Activated T-cell treated with anti-CD3 and anti-CD28 coated beads, Interleukin-2, amount 50 U/mL, for 72 hours (primary cell): ENCODE results near the gene CYB5R3. TPM values are rescaled to one million over a fixed set of nuclear protein-coding genes. Genes with fewer than 3 reads are reported as not detected.
"Not testable (repeated sequence)": the region's sequence is repeated elsewhere in the genome, so short reads cannot be mapped to it uniquely, and the experiment has no call there.

ENCODE experiments used
- ATAC-seq, 2 donors: fragments of 150-1000 bp; cut with Tn5 transposase; replicated peaks in 1 of 2; 2 replicates each; pipeline ENCODE4 v1.10.0; 2021; ENCODE audit warnings: moderate library complexity in 2 of 2, mild to moderate bottlenecking in 1 of 2
- DNase-seq, 2 donors: peaks; one replicate each; pipeline ENCODE4 v3.0.0; 2021 to 2022; ENCODE audit warnings: mixed read lengths in 1 of 2
- H3K27ac Mint-ChIP-seq: one replicate; pipeline ENCODE4 v1.8.0; 2022; ENCODE audit warnings: mild to moderate bottlenecking, moderate library complexity, mixed read lengths
- H3K27me3 Mint-ChIP-seq: one replicate; pipeline ENCODE4 v1.8.0; 2022; ENCODE audit warnings: low read depth, mixed read lengths
- H3K36me3 Mint-ChIP-seq, 2 donors: one replicate each; pipeline ENCODE4 v1.8.0; 2022; ENCODE audit warnings: mixed read lengths in 2 of 2, mild to moderate bottlenecking in 1 of 2; ENCODE audit not compliant: insufficient read depth in 2 of 2
- H3K4me1 Mint-ChIP-seq: one replicate; pipeline ENCODE4 v1.8.0; 2022; ENCODE audit warnings: low read depth, mixed read lengths
- H3K4me3 Mint-ChIP-seq, 2 donors: one replicate each; pipeline ENCODE4 v1.8.0; 2022; ENCODE audit warnings: mild to moderate bottlenecking in 2 of 2, mixed read lengths in 2 of 2, moderate library complexity in 2 of 2
- H3K9me3 Mint-ChIP-seq, 2 donors: one replicate each; pipeline ENCODE4 v1.8.0; 2022; ENCODE audit warnings: mixed read lengths in 2 of 2
- total RNA-seq, 2 donors: library from RNA; stranded (reverse); gene quantifications; one replicate each; pipeline ENCODE4 v1.2.3, GENCODE V29; 2022

The CYB5R3 gene
- total RNA-seq, 2 donors from 2014 or later, result 60.7 to 67.1 TPM

DNA sequence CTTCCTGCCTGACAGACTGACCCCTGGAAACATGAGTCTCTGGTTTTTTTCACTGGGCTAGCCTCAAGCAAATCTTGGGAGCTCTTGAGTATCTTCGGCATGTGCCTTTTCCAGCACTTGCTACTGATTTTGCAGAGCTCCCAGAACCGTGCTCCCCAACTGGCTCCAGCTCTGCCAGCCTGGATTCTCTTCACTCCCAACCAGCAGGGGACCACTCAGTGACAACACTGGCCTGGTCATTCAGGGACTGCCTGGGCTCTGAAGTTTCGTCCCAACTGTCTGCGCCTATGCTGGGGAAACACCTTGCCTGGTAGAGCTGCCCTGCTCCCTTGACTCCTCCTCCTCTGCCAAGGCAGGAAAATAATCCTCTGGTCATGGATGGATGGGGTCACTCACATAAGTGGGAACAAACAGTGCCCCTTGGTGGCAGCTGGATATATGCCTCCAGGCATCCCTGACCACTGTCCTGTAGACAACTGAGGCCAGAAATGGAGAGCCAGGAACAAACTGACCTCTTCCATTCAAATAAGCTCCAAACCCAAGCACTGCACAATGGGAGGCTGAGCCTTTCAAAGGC is 64.7 kb downstream of the CYB5R3 start:
- Mint-ChIP-seq H3K4me3 (no peak overlapping the region), H3K36me3 (peaks cover 7 to 22% of the 10 kb centered on the region in 2 donors), H3K4me1 (peaks cover 19% of the 10 kb centered on the region), H3K9me3 (no peaks in the 10 kb centered on the region), H3K27ac (no peak overlapping the region), H3K27me3 (no peaks in the 10 kb centered on the region)
- DNase-seq, result no peak
- ATAC-seq, result no peak

DNA sequence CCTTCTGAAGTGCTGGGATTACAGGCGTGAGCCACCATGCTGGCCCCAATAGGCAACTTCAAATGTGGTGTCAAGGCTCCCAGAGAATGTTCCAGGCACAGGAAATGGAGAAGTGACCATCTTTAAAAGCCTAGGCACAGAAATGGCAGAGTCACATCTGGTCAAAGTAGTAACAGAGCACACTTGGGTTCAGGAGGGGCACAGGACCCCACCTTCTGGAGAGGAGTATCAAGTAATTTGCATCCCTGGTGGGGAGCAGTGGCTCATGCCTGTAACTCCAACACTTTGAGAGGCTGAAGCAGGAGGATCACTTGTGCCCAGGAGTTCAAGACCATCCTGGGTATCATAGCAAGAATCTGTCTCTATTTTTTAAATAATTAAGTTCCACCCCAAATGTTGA is 66.2 kb downstream of the CYB5R3 start:
- peak overlapping the region in 1 of 2 donors; percentile 98 for H3K4me3 Mint-ChIP-seq
- no peaks in the 10 kb centered on the region for H3K27me3 Mint-ChIP-seq
- DNase-seq (no peak), ATAC-seq (no peak)
- no peak overlapping the region for H3K27ac Mint-ChIP-seq
- peaks cover 19% of the 10 kb centered on the region for H3K4me1 Mint-ChIP-seq
- peaks cover 7 to 24% of the 10 kb centered on the region in 2 donors for H3K36me3 Mint-ChIP-seq
- no peaks in the 10 kb centered on the region for H3K9me3 Mint-ChIP-seq

DNA sequence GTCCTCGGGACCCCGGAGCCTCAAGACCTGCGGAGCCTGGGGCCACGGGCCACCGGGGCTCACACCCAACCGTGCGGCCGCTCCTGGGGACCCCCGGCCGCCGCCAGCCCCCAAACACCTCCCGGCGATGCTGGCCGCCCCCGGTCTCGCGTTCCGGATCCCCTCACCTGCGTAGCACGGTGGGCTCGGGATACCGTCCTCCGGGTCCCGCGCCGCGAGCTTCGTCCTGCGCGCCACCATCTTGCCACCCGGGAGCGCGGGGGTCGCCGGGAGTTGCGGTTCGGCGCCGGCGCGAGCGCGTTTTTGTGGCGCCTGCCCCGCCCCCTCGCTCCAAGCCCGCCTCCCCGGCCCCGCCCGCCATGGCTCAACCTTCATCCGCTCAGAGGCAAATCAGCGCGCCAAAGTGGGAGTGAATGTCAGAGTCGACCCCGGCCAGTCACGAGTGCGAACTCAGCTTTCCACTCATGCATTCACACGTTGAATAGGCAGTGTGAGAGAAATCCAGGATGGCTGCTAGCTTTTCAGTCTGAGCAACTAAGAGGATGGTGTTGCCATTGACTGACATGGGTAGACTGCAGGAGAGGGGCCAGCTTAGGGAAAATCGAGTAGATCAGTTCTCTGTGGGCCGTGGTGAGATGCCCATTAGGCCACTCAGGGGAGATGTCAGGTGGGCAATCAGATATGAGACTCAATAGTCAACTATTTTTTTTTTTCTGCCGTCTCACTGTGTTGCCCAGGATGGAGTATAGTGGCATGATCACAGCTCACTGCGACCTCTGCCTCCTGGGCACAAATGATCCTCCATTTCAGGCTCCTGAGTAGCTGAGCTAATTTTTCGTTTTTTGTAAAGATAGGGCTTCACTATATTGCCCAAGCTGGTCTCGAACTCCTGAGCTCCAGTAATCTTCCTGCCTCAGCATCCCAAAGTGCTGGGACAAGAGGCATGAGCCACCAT is 67.2 kb downstream of the CYB5R3 start:
- Mint-ChIP-seq H3K27ac (no peak overlapping the region), H3K4me3 (peak overlapping the region; percentile 85 to 98), H3K36me3 (peaks cover 5 to 23% of the 10 kb centered on the region in 2 donors), H3K9me3 (no peaks in the 10 kb centered on the region), H3K27me3 (no peaks in the 10 kb centered on the region), H3K4me1 (peaks cover 19% of the 10 kb centered on the region)
- ATAC-seq (peak; percentile 90), DNase-seq (peak; percentile 86 to 89)

DNA sequence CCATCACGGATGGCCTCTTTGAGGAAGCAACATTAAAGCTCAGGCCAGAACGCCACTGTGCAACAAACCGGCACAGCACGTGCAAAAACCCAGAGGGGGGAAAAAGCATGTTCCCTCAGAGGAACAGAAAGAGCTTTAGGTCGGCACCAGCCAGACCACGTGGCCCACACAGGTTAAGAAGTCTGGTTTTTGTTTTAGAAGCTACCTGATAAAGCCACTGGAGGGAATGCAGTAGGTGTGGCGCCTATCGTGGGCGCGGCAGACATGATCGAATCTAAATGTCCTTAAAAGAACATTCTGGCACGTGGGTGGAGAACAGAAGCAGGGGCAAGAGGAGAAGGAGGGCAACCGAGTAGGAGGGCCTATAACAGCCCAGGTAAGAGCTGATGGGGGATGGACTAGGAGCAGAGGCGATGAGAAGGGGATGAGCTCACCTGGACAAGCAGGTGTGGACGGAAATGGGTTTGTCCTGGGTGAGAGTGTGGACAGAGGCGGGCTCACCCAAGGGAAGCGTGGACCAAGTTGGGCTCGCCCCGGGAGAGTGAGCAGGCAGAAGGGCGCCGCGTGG is 67.9 kb downstream of the CYB5R3 start:
- H3K36me3 Mint-ChIP-seq, result peaks cover 5 to 21% of the 10 kb centered on the region in 2 donors
- H3K9me3 Mint-ChIP-seq, H3K27me3 Mint-ChIP-seq, DNase-seq: not testable (repeated sequence)
- H3K27ac Mint-ChIP-seq, result peak overlapping the region; percentile 80
- peak overlapping the region; percentile 85 to 98 for H3K4me3 Mint-ChIP-seq
- peaks cover 19% of the 10 kb centered on the region for H3K4me1 Mint-ChIP-seq
- peak; percentile 26 to 27 for ATAC-seq

DNA sequence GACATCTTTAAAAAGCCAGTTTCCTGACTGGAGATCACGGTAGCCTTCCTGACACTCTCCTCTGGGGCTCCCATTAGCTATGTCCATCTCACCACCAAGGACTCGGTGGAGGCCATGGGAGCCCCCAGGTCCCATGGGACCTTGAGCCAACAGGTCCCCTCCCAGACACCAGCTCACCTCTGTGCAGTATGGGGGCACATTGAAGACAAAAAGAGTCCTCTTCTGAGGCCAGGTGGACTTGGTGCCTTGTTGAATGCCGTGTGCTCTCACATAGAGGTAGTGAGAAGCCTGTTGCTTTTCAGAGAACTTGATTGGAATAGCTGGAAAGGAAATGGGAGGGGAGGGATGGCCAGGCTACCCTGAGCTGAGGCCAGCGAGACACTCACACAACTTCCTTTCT is 69.2 kb downstream of the CYB5R3 start:
- not testable (repeated sequence) for ATAC-seq, H3K9me3 Mint-ChIP-seq, DNase-seq, H3K27me3 Mint-ChIP-seq, H3K27ac Mint-ChIP-seq
- Mint-ChIP-seq H3K4me1 (peaks cover 19% of the 10 kb centered on the region), H3K4me3 (peak overlapping the region; percentile 19 to 50), H3K36me3 (peaks cover 5 to 17% of the 10 kb centered on the region in 2 donors)

DNA sequence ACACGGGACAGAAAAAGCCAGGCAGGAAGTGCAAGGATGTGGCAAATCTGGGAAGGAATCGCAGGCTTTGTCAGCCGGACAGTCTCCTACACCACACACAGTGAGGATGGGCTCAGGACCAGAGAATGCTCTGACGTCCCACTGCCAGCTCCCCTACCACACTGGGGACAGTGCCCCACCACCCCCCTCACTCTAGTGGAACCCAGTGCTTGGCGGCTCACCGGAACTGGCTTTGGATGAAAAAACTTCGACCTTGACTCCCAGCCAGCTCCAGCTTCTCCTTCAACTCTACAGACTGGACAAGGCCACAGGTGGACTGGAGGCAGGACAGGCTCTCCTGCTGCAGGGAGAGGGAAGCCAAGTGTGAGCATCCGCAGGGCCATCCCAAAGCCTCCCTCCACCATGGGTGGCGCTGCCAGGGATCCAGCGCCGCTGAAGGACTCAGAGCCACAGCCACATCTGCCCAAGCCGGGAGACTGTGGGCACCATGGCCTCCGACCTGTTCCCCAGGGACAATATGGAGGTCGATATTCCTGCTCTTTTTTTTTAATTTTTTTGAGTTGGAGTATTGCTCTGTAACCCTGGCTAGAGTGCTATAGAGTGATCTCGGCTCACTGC is 71.5 kb downstream of the CYB5R3 start:
- Mint-ChIP-seq H3K9me3 (no peaks in the 10 kb centered on the region), H3K4me1 (peaks cover 17% of the 10 kb centered on the region), H3K27ac (no peak overlapping the region), H3K36me3 (peaks cover 5 to 9% of the 10 kb centered on the region in 2 donors), H3K27me3 (no peaks in the 10 kb centered on the region), H3K4me3 (no peak overlapping the region)
- ATAC-seq (no peak), DNase-seq (no peak)

DNA sequence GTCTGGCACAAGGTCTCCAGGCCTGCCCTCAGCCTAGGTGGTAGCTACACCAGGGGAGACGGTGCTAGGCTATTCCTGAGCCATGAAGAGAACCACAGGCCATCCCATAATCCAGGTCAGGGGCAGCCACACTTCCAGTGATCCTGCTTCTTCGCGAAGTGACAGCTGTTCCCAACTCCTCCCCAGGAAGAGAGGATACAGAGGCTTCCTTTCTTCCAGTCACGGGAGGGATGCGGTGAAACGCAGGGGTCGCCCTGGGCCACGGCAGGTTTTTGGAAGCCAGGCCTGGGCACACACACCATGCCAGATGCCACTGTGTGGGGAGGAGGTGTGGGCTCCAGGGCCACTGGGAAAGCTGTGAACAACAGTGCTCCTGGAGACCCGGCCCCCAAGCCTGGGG is 72.1 kb downstream of the CYB5R3 start:
- H3K4me1 Mint-ChIP-seq, result peaks cover 11% of the 10 kb centered on the region
- H3K36me3 Mint-ChIP-seq, DNase-seq, H3K4me3 Mint-ChIP-seq, H3K27me3 Mint-ChIP-seq, H3K27ac Mint-ChIP-seq, ATAC-seq, H3K9me3 Mint-ChIP-seq: not testable (repeated sequence)

DNA sequence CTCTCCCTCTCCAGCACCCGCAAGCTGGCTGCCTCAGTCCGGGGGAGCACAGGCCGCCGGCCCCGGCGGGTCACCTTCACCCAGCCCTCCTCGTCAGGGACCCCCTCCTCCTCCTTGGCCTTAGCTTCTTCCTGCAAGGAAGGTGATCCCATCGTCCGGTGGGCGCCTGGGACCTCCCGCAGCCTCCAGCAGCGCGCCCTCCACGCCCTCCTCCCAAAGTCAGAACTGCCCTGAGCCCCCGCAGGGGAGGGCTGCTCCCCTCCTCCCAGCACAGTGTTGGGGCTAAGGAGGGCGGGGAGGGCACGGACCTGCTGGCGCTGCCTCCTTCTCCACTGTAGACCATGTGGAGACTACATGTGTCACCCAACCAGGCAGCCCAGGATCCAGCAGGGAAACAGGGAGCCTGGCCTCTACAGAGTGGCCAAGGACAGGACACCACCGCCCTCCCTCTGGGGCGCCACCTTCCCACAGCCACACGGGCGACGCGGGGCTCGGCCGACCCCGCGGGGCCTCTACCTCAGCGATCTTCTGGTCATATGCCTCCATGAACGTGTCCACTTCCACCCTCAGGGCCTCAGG is 73.1 kb downstream of the CYB5R3 start:
- ATAC-seq, result peak in 1 of 2 donors; percentile 11
- DNase-seq, H3K4me3 Mint-ChIP-seq, H3K9me3 Mint-ChIP-seq, H3K4me1 Mint-ChIP-seq, H3K27me3 Mint-ChIP-seq, H3K27ac Mint-ChIP-seq: not testable (repeated sequence)
- H3K36me3 Mint-ChIP-seq, result peaks cover 3 to 12% of the 10 kb centered on the region in 2 donors

DNA sequence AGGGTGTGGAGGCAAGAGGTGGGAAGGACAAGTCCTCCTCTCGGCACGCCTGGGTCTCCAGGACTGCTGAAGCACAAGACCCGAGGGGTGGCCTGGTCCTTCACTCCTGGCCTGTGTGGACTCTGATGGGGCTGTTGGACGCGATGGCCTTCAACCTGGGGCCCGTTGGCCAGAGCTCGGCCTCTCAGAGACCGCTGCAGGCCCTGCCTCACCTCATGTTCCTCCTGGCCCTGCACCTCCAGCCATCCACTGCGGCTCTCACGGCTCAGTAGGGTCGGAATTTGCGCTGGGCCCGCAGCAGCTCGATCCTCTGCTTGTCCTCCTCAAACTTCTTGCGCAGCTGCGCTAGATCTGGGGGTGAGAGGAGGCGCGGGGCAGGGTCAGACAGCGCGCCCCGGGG is 74.7 kb downstream of the CYB5R3 start:
- not testable (repeated sequence) for H3K27me3 Mint-ChIP-seq, H3K9me3 Mint-ChIP-seq, H3K36me3 Mint-ChIP-seq, H3K27ac Mint-ChIP-seq, ATAC-seq, H3K4me1 Mint-ChIP-seq, DNase-seq, H3K4me3 Mint-ChIP-seq

DNA sequence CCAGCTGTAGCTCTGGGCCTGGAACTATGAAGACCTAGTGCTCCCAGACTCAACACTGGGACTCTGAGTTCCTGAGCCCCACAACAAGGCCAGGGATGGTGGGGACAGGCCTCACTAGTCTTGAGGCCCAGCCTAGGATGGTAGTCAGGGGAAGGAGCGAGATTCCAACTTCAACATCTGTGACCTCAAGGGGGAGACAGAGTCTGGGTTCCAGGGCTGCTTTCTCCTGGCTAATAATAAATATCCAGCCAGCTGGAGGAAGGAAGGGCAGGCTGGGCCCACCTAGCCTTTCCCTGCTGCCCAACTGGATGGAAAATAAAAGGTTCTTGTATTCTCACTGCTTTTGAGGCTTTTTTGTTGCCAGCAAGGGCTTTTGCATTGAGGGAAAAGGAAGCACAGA is 75.1 kb downstream of the CYB5R3 start:
- not testable (repeated sequence) for H3K27me3 Mint-ChIP-seq, DNase-seq, H3K27ac Mint-ChIP-seq, H3K4me3 Mint-ChIP-seq, H3K4me1 Mint-ChIP-seq, H3K9me3 Mint-ChIP-seq, ATAC-seq, H3K36me3 Mint-ChIP-seq

DNA sequence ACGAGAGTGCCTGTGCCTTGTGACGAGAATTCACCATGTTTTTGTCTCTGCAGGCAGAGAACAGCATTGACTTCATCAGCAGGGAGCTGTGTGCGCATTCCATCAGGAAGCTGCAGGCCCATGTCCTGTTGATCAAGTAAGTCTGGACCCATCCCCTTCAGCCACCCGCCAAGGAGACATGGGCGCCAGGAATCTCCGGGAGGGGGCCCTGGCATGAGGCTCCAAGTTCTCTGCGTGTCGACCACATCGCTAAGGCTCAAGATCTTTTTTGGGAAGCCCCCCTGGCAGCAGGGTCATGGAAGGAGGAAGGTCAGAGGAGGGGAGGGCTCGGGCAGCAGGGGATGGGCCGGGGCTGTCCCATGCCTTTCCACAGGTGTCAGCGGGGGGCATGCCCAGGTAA is 78.1 kb downstream of the CYB5R3 start:
- not testable (repeated sequence) for H3K4me1 Mint-ChIP-seq, H3K27me3 Mint-ChIP-seq, H3K27ac Mint-ChIP-seq, H3K4me3 Mint-ChIP-seq, ATAC-seq, H3K9me3 Mint-ChIP-seq, DNase-seq, H3K36me3 Mint-ChIP-seq

DNA sequence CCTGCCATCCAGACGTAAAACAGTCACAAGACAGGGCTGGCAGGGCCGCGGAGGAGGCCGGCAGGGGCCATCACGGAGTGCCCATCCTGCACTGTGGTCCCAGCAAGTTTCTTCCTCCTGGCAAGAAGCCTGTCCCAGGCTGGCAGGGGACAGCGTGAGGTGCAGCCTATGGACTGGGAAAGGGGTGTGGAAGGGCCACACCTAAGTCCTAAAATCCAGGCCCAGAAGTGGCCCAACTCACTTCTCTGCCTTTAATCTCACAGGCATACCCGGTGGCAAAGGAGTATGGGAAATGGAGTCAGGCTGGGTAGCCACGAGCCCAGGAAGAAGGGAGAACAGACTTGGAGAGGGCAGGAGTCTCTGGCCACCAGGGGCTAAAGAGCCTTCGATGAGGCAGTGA is 78.6 kb downstream of the CYB5R3 start:
- ATAC-seq, H3K36me3 Mint-ChIP-seq, DNase-seq, H3K4me3 Mint-ChIP-seq, H3K4me1 Mint-ChIP-seq, H3K27ac Mint-ChIP-seq, H3K9me3 Mint-ChIP-seq, H3K27me3 Mint-ChIP-seq: not testable (repeated sequence)

DNA sequence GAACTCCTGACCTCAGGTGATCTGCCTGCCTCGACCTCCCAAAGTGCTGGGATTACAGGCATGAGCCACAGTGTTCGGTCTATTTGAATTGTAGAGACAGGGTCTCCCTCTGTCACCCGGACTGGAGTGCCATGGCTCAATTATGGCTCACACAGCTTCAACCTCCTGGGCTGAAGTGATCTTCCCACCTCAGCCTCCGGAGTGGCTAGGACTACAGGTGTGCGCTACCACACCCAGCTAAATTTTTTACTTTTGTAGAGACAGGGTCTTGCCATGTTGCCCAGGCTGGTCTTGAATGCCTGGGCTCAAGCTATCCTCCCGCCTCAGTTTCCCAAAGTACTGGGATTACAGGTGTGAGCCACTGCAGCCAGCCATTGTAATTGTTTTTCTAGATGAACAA is 81.2 kb downstream of the CYB5R3 start:
- not testable (repeated sequence) for DNase-seq, H3K36me3 Mint-ChIP-seq, H3K4me1 Mint-ChIP-seq, ATAC-seq, H3K9me3 Mint-ChIP-seq, H3K27ac Mint-ChIP-seq, H3K4me3 Mint-ChIP-seq, H3K27me3 Mint-ChIP-seq
